PFSK-1 (cell line): ENCODE data around the gene PIK3CG.

Source experiments
- FOXP2 ChIP-seq: optimal IDR thresholded peaks from 2 replicates; pipeline ENCODE3; 2011; ENCODE audit warnings: borderline replicate concordance, control low read depth, inconsistent platforms; ENCODE audit not compliant: insufficient read depth; ENCODE audit errors: extremely low read length, extremely low read depth
- POLR2AphosphoS5 ChIP-seq: IDR thresholded peaks from 2 replicates; pipeline ENCODE4 v1.6.1; 2012; ENCODE audit warnings: low read depth, mild to moderate bottlenecking, control low read depth, low read length, moderate library complexity
- REST ChIP-seq, 2 experiments: IDR thresholded peaks; 2 replicates each; pipeline versions ENCODE4 v1.6.1 to v1.8.0; 2011 to 2012; ENCODE audit warnings: low read depth in 2 of 2, low read length in 2 of 2, control low read depth in 1 of 2, inconsistent platforms in 1 of 2, mild to moderate bottlenecking in 1 of 2, moderate library complexity in 1 of 2; ENCODE audit not compliant: insufficient read depth in 1 of 2
- SIN3A ChIP-seq: IDR thresholded peaks from 2 replicates; pipeline ENCODE4 v1.6.1; 2012; ENCODE audit warnings: mild to moderate bottlenecking, low read length, moderate library complexity, borderline replicate concordance; ENCODE audit not compliant: insufficient read depth
- TAF1 ChIP-seq: IDR thresholded peaks from 2 replicates; pipeline ENCODE4 v1.6.1; 2012; ENCODE audit warnings: low read length, control low read depth, borderline replicate concordance; ENCODE audit not compliant: insufficient read depth

PIK3CG gene

GRCh38 chr7:106870983-106871410 is 5.9 kb downstream of the PIK3CG start:
- TF ChIP-seq POLR2AphosphoS5 (no peak), FOXP2 (no peak), TAF1 (no peak), SIN3A (no peak), REST (IDR thresholded peaks at IDR 0.05; ENCODE audit: insufficient read depth in 1 of 2, low read depth in 2 of 2, low read length in 2 of 2) (no peak)

GRCh38 chr7:106871793-106872571 is 6.9 kb downstream of the PIK3CG start:
- TF ChIP-seq TAF1 (no peak), FOXP2 (no peak), POLR2AphosphoS5 (no peak)

GRCh38 chr7:106872763-106873162 is 7.7 kb downstream of the PIK3CG start:
- TF ChIP-seq REST (IDR thresholded peaks at IDR 0.05; ENCODE audit: insufficient read depth in 1 of 2, low read depth in 2 of 2, low read length in 2 of 2) (no peak), SIN3A (no peak), POLR2AphosphoS5 (no peak), FOXP2 (no peak), TAF1 (no peak)

GRCh38 chr7:106874076-106874475 is 9.0 kb downstream of the PIK3CG start:
- TF ChIP-seq TAF1 (no peak), POLR2AphosphoS5 (no peak), FOXP2 (no peak), SIN3A (no peak), REST (IDR thresholded peaks at IDR 0.05; ENCODE audit: insufficient read depth in 1 of 2, low read depth in 2 of 2, low read length in 2 of 2) (no peak)

- TF ChIP-seq FOXP2 (no peak), REST (IDR thresholded peaks at IDR 0.05; ENCODE audit: insufficient read depth in 1 of 2, low read depth in 2 of 2, low read length in 2 of 2) (no peak), POLR2AphosphoS5 (no peak), SIN3A (no peak), TAF1 (no peak)
Measured at GRCh38 chr7:106875508-106875907, 10.4 kb downstream of the PIK3CG start.
